IPS-18a (cell line): Measurements from ENCODE around the gene CLIP4.

Experiments
- H3K27ac ChIP-seq: one replicate; pipeline ENCODE4 v1.5.1; 2013; ENCODE audit warnings: low read length
- H3K27me3 ChIP-seq: one replicate; pipeline ENCODE4 v1.6.1; 2013; ENCODE audit warnings: mild to moderate bottlenecking, low read length; ENCODE audit not compliant: control insufficient read depth, insufficient read depth
- H3K36me3 ChIP-seq: one replicate; pipeline ENCODE4 v1.6.1; 2013; ENCODE audit warnings: low read depth, low read length; ENCODE audit not compliant: control insufficient read depth
- H3K4me1 ChIP-seq: one replicate; pipeline ENCODE4 v1.6.1; 2013; ENCODE audit warnings: low read depth, low read length; ENCODE audit not compliant: control insufficient read depth
- H3K4me3 ChIP-seq: one replicate; pipeline ENCODE4 v1.5.1; 2013; ENCODE audit warnings: low read length
- H3K9ac ChIP-seq: one replicate; pipeline ENCODE4 v1.6.1; 2013; ENCODE audit warnings: mild to moderate bottlenecking, low read length, moderate library complexity
- H3K9me3 ChIP-seq: one replicate; pipeline ENCODE4 v1.6.1; 2013; ENCODE audit warnings: low read depth, low read length; ENCODE audit not compliant: control insufficient read depth

The CLIP4 gene

DNA sequence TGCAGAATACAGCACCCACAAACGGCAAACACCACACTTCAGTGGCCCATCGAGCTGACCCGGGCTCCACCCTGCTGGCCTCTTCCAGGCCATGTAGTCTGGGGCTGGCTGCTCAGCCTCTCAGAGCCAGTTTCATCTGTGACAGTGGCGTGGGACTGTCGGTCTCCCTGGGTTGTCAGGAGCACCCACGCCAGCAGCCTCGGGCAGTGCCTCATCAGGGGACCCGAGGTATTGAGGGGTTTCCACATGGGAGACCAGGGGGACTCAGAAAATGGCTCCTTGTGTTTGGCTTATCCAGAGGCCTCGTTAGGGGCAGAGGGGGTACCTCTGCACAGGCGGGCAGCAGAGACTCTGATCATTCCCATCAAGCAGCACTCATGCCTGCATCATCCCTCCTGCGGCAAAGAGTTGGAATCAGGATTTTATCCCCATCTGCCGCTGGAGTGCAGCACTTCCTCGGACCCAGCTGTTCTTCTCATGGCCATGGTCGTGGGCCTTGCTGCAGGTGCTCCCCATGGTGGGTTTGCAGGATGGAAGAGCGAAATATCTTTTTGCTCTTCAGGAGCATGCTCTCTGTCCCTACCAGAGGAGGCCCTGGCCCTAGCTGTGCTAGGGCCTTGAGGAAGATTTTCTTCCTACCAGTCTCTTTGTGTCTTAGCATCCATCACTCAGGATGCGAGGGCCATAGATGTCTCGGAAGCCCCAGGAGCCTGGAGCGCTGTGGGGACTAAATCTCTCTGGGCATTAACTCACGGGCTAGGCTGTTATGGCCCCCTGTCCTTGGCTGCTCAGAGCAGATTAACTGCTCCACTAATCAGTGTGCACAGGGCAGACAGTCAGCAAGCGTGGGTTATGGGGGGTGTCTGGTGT is 100.8 kb downstream of the CLIP4 start:
- Histone ChIP-seq H3K4me1 (peaks cover 3% of the 10 kb centered on the region), H3K36me3 (no peaks in the 10 kb centered on the region), H3K27me3 (no peaks in the 10 kb centered on the region), H3K9me3 (no peaks in the 10 kb centered on the region), H3K4me3 (no peak overlapping the region), H3K27ac (no peak overlapping the region), H3K9ac (no peak overlapping the region)

- Histone ChIP-seq H3K4me3 (no peak overlapping the region), H3K27me3 (no peaks in the 10 kb centered on the region), H3K4me1 (peaks cover 3% of the 10 kb centered on the region), H3K27ac (no peak overlapping the region), H3K9ac (no peak overlapping the region), H3K9me3 (no peaks in the 10 kb centered on the region), H3K36me3 (no peaks in the 10 kb centered on the region)
Measured at GRCh38 chr2:29216609-29216909, 101.3 kb downstream of the CLIP4 start.

DNA sequence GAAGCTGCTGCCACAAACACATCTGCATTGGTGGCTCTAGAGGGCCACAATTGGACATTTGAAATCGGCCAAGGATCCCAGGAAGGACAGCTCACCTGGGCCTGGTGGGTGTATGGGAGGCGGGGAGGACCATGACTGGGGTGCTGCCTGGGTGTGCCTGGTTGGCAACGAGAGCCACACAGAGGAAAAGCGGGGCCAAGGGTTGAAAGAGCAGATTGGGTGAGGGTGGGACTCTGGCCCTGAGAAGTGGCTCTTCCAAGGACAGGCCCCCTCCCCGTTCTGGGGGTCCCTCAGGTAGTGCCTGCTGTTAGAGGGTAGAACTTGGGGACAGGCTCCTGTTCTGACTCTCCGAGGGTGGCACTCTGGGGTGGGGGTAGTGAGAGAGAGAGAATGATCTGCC is 102.9 kb downstream of the CLIP4 start:
- Histone ChIP-seq H3K4me3 (no peak overlapping the region), H3K36me3 (no peaks in the 10 kb centered on the region), H3K4me1 (peaks cover 3% of the 10 kb centered on the region), H3K9me3 (no peaks in the 10 kb centered on the region), H3K27me3 (no peaks in the 10 kb centered on the region), H3K9ac (no peak overlapping the region), H3K27ac (no peak overlapping the region)

GRCh38 chr2:29218550-29219125 is 103.4 kb downstream of the CLIP4 start:
- Histone ChIP-seq H3K9me3 (no peaks in the 10 kb centered on the region), H3K4me1 (peaks cover 3% of the 10 kb centered on the region), H3K36me3 (no peaks in the 10 kb centered on the region), H3K4me3 (no peak overlapping the region), H3K27ac (no peak overlapping the region), H3K9ac (no peak overlapping the region), H3K27me3 (no peaks in the 10 kb centered on the region)

- Histone ChIP-seq H3K4me1 (no peaks in the 10 kb centered on the region), H3K4me3 (no peak overlapping the region), H3K9me3 (no peaks in the 10 kb centered on the region), H3K9ac (no peak overlapping the region), H3K36me3 (no peaks in the 10 kb centered on the region), H3K27me3 (no peaks in the 10 kb centered on the region), H3K27ac (no peak overlapping the region)
Measured at GRCh38 chr2:29219374-29219773, 104.2 kb downstream of the CLIP4 start.

DNA sequence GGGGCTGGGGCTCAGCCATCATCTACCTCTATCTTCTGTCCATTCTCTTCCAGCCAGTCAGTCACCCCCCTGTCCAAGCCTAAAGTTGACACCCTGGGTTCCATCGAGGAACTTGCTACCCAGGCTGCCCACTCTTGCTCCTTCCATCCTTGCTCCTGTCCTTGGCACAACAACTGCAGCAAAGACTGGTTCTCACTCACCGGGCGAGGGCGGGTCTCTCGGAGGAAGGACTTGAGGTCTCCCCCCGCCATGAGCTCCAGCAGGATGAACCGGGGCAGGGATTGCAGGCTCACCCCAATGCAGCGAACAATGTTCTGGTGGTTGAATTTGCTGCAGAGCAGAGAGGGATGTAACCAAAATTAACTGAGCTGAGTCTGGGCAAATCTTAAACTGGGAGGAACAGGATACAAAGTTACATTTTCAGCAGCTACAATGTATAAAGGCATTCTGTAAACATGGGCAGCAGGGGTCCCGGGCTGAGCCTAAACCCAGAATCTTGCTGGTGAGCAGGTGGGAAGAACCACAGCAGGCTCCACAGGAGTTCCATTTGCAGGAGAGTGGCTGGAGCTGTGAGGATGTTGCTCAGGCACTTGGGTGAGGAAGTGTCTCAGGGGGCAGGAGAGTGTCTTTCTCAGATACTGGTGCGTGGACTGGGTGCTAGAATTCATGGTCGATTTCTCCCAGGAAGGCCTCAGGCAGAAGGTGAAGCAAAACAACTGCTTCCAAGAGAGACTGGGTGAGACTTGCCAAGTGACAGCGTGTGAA is 105.5 kb downstream of the CLIP4 start:
- no peak overlapping the region for H3K9ac ChIP-seq
- H3K36me3 ChIP-seq: no peaks in the 10 kb centered on the region
- H3K9me3 ChIP-seq: no peaks in the 10 kb centered on the region
- no peak overlapping the region for H3K4me3 ChIP-seq
- H3K4me1 ChIP-seq: no peaks in the 10 kb centered on the region
- no peak overlapping the region for H3K27ac ChIP-seq
- no peaks in the 10 kb centered on the region for H3K27me3 ChIP-seq

- Histone ChIP-seq H3K4me1 (no peaks in the 10 kb centered on the region), H3K4me3 (no peak overlapping the region)
Measured at GRCh38 chr2:29222381-29223179, 107.4 kb downstream of the CLIP4 start.

GRCh38 chr2:29223257-29223656 is 108.0 kb downstream of the CLIP4 start:
- Histone ChIP-seq H3K27ac (no peak overlapping the region), H3K9me3 (no peaks in the 10 kb centered on the region), H3K4me3 (no peak overlapping the region), H3K36me3 (no peaks in the 10 kb centered on the region), H3K27me3 (no peaks in the 10 kb centered on the region), H3K4me1 (no peaks in the 10 kb centered on the region), H3K9ac (no peak overlapping the region)

More at GRCh38 chr2:29222381-29223179, 107.4 kb downstream of the CLIP4 start:
- no peaks in the 10 kb centered on the region for H3K27me3 ChIP-seq
- no peak overlapping the region for H3K9ac ChIP-seq
- H3K9me3 ChIP-seq: no peaks in the 10 kb centered on the region
- no peak overlapping the region for H3K27ac ChIP-seq
- H3K36me3 ChIP-seq: no peaks in the 10 kb centered on the region

DNA sequence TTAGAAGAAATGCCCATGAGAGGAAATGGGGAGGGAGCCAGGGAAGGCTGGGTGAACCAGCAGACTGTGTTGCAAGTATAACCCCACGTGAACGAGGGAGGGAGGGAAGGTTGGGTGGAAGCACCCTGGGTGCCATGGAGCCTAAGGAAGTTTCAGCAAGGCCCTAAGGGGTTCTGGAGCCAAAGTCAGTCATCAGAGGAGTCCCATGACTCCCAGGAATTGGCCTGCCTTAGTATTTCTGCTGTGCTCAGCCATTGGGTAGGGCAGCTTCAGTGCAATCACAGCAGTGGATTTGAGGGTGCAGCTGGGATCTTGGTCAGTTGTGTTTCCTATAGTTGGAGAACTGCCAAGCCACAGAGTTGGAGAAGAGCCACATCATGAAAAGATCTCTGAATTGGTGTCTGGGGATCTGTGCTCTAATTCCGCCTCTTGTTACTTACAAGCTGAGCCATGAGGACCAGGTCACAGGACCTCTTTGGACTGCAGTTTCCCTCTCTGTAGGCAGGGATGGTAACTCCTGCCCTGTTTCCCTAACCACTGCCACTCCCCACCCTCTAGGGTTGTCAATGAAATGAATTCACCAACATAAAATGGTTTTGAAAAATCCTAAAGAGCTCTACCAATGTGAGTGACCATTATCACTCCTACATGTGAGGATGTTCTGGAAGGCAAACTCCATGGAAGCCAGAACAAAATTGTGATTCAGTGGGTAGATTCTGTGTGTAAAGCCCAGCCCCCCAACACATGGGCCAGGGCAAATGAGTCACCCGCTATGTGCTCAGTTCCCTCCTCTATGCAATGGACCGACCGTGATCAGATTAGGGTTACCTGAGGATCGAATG is 108.9 kb downstream of the CLIP4 start:
- H3K9ac ChIP-seq: no peak overlapping the region
- H3K4me1 ChIP-seq: no peaks in the 10 kb centered on the region

DNA sequence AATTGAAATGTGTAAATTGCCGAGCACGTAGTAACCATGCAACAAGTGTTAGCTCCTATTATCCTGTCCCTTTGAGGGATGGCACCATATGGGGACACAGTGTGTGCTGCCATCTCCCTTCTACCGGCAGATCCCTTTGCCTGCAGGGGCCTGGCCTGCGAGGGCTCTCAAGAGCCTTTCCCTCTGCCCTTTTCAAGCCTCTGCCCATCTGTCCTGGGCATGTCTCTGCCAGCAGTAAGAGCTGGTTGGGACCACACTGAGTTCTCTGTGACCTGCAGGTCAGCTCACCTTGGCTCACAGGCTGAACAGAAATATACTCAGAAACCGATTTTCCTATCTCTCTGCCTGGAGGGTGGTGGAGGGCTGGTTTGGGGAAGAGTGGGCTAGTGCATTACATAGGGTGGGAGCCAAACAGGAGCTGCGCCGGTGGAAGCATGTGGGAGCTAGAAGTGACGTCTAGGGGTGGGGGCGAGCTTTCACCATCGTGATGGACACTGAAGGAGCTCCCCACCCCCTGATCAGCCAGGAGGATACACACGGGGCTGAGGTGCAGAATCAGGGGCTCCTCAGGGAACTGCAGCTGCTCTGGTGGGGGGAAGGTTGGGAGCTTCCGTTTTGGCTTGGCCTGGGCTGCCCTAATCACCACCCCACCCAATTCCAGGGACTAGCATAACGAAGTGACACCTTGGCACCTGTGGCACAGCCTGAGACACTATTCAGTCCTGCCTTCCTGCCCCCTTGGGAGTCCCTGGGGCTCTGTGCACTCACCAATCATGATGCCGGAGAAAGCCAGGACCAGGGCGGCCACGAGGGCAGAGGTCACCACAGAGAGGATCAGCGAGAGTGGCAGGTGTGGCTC is 109.7 kb downstream of the CLIP4 start:
- Histone ChIP-seq H3K27me3 (no peaks in the 10 kb centered on the region), H3K4me3 (no peak overlapping the region), H3K9me3 (no peaks in the 10 kb centered on the region), H3K4me1 (no peaks in the 10 kb centered on the region), H3K36me3 (no peaks in the 10 kb centered on the region), H3K9ac (no peak overlapping the region), H3K27ac (no peak overlapping the region)

More for the DNA sequence above, 108.9 kb downstream of the CLIP4 start:
- no peak overlapping the region for H3K4me3 ChIP-seq
- H3K27me3 ChIP-seq: no peaks in the 10 kb centered on the region
- no peak overlapping the region for H3K27ac ChIP-seq
- H3K9me3 ChIP-seq: no peaks in the 10 kb centered on the region
- no peaks in the 10 kb centered on the region for H3K36me3 ChIP-seq
